ENCODE data around the gene PARN. TPM values are rescaled to one million over a fixed set of nuclear protein-coding genes. Genes with fewer than 3 reads are reported as not detected.
A peak's percentile ranks its signal among the peaks of the same experiment; 100 is the strongest.

Gene PARN
- total and polyA plus RNA-seq, 9 of the 15 experiments (the other 6 are each of a cell fraction or from before 2014, with no cell fraction given) = 9.6 to 51.3 (median 40.4) TPM

DNA sequence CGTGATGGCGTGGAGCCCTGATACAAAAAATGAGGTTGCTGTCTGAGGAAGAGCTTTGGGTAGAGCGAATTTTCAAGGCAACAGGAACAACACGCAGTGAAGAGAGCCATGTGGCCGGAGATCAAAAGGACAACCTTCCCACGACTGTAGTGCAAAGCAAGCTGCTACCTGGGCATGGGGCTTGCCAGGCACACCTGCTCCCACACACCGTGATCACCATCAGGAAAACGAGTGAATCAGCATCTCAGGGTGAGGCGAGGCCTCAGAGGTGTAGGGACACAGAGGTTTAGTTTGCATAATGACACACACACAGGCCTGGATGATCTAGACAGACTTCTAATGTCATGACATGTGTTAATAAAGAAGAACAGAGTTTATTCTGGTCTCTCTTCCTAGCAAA is 65.7 kb downstream of the PARN start:
- BruUV-seq (replicated peaks) = no TSS peak
- Histone ChIP-seq H3K9me3 (replicated peaks; ENCODE audit: control insufficient read depth, insufficient read depth, low read depth, low read length) (no peaks in the 10 kb centered on the region), H3K27ac (ENCODE audit: extremely low read depth, low read depth, low read length) (no peak overlapping the region), H3K9ac (ENCODE audit: insufficient read depth in 1 of 2, low read depth in 2 of 2, low read length in 2 of 2) (peak overlapping the region in 1 of 2 experiments; percentile 41; a peak in 1 of 4 replicates), H3K4me2 (ENCODE audit: insufficient read depth, low read length) (no peak overlapping the region), H3K27me3 (ENCODE audit: control insufficient read depth in 2 of 2, insufficient read depth in 2 of 2, low read length in 2 of 2) (no peaks in the 10 kb centered on the region), H3K79me2 (ENCODE audit: control insufficient read depth, insufficient read depth, low read length) (no peaks in the 10 kb centered on the region), H4K20me1 (replicated peaks; ENCODE audit: control insufficient read depth, insufficient read depth, low read length) (no peaks in the 10 kb centered on the region), H3K4me3 (no peak overlapping the region), H2AFZ (ENCODE audit: low read depth, low read length) (no peak overlapping the region), H3K4me1 (replicated peaks in 1 of 2; ENCODE audit: control insufficient read depth in 2 of 2, insufficient read depth in 2 of 2, low read length in 2 of 2) (peaks cover 0 to 3% of the 10 kb centered on the region in 2 experiments; a peak in 3 of 5 replicates), H3K36me3 (ENCODE audit: control insufficient read depth, insufficient read depth, low read length) (peaks cover 15% of the 10 kb centered on the region), H3K9me1 (ENCODE audit: control insufficient read depth, insufficient read depth, low read length) (no peaks in the 10 kb centered on the region)
- ChIA-PET POLR2A (interaction anchor here (0.8 to 1.1 kb wide), 2 partner anchors 10 to 25 kb away, joined by 4 to 5 read pairs; no protein-coding TSS in a partner anchor), CTCF (ENCODE audit: low intra/inter-chr PET ratio) (no interaction called here)
- ATAC-seq (no peak), FAIRE-seq (no peak), DNase-seq (ENCODE audit: extremely low read depth in 1 of 4, low spot score in 3 of 4) (no peak)
- in situ Hi-C loops (cut with MboI) = no loop called here
- no peak for TF ChIP-seq MXI1 (IDR thresholded peaks at IDR 0.05; ENCODE audit: low read depth, low read length)
- TF ChIP-seq ZNF239 (CRISPR knock-in tag; IDR thresholded peaks at IDR 0.05) = no peak
- TF ChIP-seq ZNF134 (CRISPR knock-in tag; conservative IDR thresholded peaks at IDR 0.05) = no peak
- TF ChIP-seq CHCHD3 (CRISPR knock-in tag; IDR thresholded peaks at IDR 0.05) = no peak
- no peak for TF ChIP-seq CTCF (IDR thresholded peaks at IDR 0.05 in 2 of 3, conservative IDR thresholded peaks at IDR 0.05 in 1 of 3; ENCODE audit: insufficient read depth in 2 of 3, low read depth in 1 of 3, low read length in 3 of 3)
- no peak for TF ChIP-seq ZNF311 (CRISPR knock-in tag; IDR thresholded peaks at IDR 0.05)
- no peak for TF ChIP-seq USF2 (CRISPR knock-in tag; IDR thresholded peaks at IDR 0.05)
- TF ChIP-seq, protein P1, sequence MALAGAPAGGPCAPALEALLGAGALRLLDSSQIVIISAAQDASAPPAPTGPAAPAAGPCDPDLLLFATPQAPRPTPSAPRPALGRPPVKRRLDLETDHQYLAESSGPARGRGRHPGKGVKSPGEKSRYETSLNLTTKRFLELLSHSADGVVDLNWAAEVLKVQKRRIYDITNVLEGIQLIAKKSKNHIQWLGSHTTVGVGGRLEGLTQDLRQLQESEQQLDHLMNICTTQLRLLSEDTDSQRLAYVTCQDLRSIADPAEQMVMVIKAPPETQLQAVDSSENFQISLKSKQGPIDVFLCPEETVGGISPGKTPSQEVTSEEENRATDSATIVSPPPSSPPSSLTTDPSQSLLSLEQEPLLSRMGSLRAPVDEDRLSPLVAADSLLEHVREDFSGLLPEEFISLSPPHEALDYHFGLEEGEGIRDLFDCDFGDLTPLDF (CRISPR knock-in tag; IDR thresholded peaks at IDR 0.05) = no peak
- TF ChIP-seq CHD1 (IDR thresholded peaks at IDR 0.05; ENCODE audit: low read length) = no peak
- intact Hi-C loops (cut with micrococcal nuclease) = no loop called here
- 69% methylated on average over 9 of the region's 9 CpGs for WGBS (ENCODE audit: insufficient coverage, low coverage, missing lambda C conversion rate)

Data from K562 (cell line).